Caco-2 (cell line): ENCODE data around the gene GREB1. TPM values are rescaled to one million over a fixed set of nuclear protein-coding genes. Genes with fewer than 3 reads are reported as not detected.

Experiments
- BruUV-seq: library from RNA; stranded (reverse); fragments of 400-500 nt; replicated peaks from 2 replicates; lab custom pipeline; 2021; lab: Mats Ljungman, UMichigan
- CTCF ChIA-PET: fragments of 300-600 bp; sonication (Branson Sonifier 250); formaldehyde crosslinking; loops from one replicate; lab custom pipeline; 2022; ENCODE audit warnings: antibody characterized with exemption; lab: Charles Lee
- POLR2A ChIA-PET: fragments of 300-600 bp; sonication (Branson Sonifier 250); formaldehyde crosslinking; loops from one replicate; lab custom pipeline; 2022; ENCODE audit warnings: antibody characterized with exemption; lab: Charles Lee
- DNase-seq, 2 experiments: peaks; one replicate each; pipeline versions ENCODE4 v3.0.0 to v3.0.0-alpha.2; 2020 to 2022
- H3K27me3 ChIP-seq: replicated peaks from 2 replicates; pipeline ENCODE4 v1.6.0; 2011; ENCODE audit warnings: low read length; ENCODE audit not compliant: control insufficient read depth, insufficient read depth
- H3K36me3 ChIP-seq: 2 replicates; pipeline ENCODE4 v1.5.1; 2011; ENCODE audit warnings: low read length; ENCODE audit not compliant: control insufficient read depth, insufficient read depth
- H3K4me1 ChIP-seq: fragments of 250-450 bp; sonication (Bioruptor Pico); 2 replicates; pipeline ENCODE4 v1.5.1; 2020; ENCODE audit warnings: mild to moderate bottlenecking
- H3K4me3 ChIP-seq: 2 replicates; pipeline ENCODE4 v1.5.1; 2011; ENCODE audit warnings: low read depth, mild to moderate bottlenecking, control low read depth, low read length
- H3K9me3 ChIP-seq: fragments of 250-450 bp; sonication (Bioruptor Pico); 2 replicates; pipeline ENCODE4 v1.5.1; 2020; ENCODE audit warnings: mild to moderate bottlenecking, moderate library complexity
- H3K27ac Mint-ChIP-seq: one replicate; pipeline ENCODE4 v1.8.0; 2022; ENCODE audit warnings: mixed read lengths; ENCODE audit not compliant: unreplicated experiment
- H3K27me3 Mint-ChIP-seq: one replicate; pipeline ENCODE4 v1.8.0; 2022; ENCODE audit warnings: mixed read lengths; ENCODE audit not compliant: insufficient read depth, unreplicated experiment
- H3K36me3 Mint-ChIP-seq: one replicate; pipeline ENCODE4 v1.8.0; 2022; ENCODE audit warnings: mild to moderate bottlenecking, mixed read lengths; ENCODE audit not compliant: insufficient read depth, unreplicated experiment
- H3K4me1 Mint-ChIP-seq: one replicate; pipeline ENCODE4 v1.8.0; 2022; ENCODE audit warnings: low read depth, mixed read lengths; ENCODE audit not compliant: unreplicated experiment
- H3K4me3 Mint-ChIP-seq: one replicate; pipeline ENCODE4 v1.8.0; 2022; ENCODE audit warnings: mild to moderate bottlenecking, moderate library complexity, mixed read lengths; ENCODE audit not compliant: unreplicated experiment
- H3K9me3 Mint-ChIP-seq: one replicate; pipeline ENCODE4 v1.8.0; 2022; ENCODE audit warnings: mixed read lengths; ENCODE audit not compliant: unreplicated experiment
- intact Hi-C: fragments of 100-400 bp; cut with micrococcal nuclease; formaldehyde crosslinking; loops from one replicate; pipeline ENCODE4 v1.10.0; 2022; ENCODE audit not compliant: unreplicated experiment
- total RNA-seq: library from RNA; stranded (reverse); gene quantifications from 2 replicates; pipeline ENCODE4 v1.2.3, GENCODE V29; 2022
- TF ChIP-seq, protein P1 (sequence below), 2 experiments: fragments of 200-600 bp in 1 of 2; IDR thresholded peaks; 1 replicate in 1 of 2; 2 replicates in 1 of 2; pipeline versions ENCODE4 v1.5.1 to v1.8.0; 2011 to 2022; ENCODE audit warnings: antibody characterized with exemption in 1 of 2, control low read depth in 1 of 2, inconsistent platforms in 1 of 2, low read depth in 1 of 2, low read length in 1 of 2, mild to moderate bottlenecking in 1 of 2, moderate library complexity in 1 of 2; ENCODE audit not compliant: insufficient read depth in 1 of 2, severe bottlenecking in 1 of 2, unreplicated experiment in 1 of 2

The GREB1 gene
- total RNA-seq, 1 experiment from 2014 or later = 2.4 TPM

DNA sequence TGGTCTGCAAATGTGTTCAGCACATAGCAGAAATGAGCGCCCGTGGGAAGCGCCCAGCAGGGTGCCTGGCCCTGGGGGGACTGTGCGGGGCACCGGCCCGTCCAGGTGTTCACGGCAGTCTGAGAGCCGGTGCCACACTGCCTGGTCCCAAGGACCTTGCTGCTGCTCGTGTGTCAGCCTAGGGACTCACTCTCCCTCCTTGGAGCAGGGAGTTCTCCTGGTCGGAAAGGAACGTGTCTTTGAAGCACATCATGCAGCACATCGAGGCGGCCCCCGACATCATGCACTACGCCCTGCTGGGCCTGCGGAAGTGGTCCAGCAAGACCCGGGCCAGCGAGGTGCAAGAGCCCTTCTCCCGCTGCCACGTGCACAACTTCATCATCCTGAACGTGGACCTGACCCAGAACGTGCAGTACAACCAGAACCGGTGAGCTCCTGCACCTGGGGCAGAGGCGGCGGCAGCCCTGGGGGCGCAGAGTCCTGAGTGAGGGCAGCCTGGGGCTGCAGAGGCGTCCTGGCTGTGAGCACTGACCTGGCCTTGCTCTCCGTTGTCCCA, 100.2 kb downstream of the GREB1 start:
- no TSS peak for BruUV-seq
- H3K4me3 Mint-ChIP-seq = no peak overlapping the region
- ChIA-PET POLR2A (no interaction called here), CTCF (no interaction called here)
- Histone ChIP-seq H3K4me3 (no peak overlapping the region), H3K4me1 (no peaks in the 10 kb centered on the region), H3K27me3 (no peaks in the 10 kb centered on the region; the same call in 1 of the 2 replicates), H3K9me3 (no peaks in the 10 kb centered on the region), H3K36me3 (no peaks in the 10 kb centered on the region)
- H3K27ac Mint-ChIP-seq = no peak overlapping the region
- no peaks in the 10 kb centered on the region for H3K9me3 Mint-ChIP-seq
- peaks cover 5% of the 10 kb centered on the region for H3K27me3 Mint-ChIP-seq
- TF ChIP-seq, protein P1, sequence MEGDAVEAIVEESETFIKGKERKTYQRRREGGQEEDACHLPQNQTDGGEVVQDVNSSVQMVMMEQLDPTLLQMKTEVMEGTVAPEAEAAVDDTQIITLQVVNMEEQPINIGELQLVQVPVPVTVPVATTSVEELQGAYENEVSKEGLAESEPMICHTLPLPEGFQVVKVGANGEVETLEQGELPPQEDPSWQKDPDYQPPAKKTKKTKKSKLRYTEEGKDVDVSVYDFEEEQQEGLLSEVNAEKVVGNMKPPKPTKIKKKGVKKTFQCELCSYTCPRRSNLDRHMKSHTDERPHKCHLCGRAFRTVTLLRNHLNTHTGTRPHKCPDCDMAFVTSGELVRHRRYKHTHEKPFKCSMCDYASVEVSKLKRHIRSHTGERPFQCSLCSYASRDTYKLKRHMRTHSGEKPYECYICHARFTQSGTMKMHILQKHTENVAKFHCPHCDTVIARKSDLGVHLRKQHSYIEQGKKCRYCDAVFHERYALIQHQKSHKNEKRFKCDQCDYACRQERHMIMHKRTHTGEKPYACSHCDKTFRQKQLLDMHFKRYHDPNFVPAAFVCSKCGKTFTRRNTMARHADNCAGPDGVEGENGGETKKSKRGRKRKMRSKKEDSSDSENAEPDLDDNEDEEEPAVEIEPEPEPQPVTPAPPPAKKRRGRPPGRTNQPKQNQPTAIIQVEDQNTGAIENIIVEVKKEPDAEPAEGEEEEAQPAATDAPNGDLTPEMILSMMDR (IDR thresholded peaks at IDR 0.05; ENCODE audit: insufficient read depth in 1 of 2, low read depth in 1 of 2, low read length in 1 of 2, severe bottlenecking in 1 of 2, unreplicated experiment in 1 of 2) = no peak
- H3K36me3 Mint-ChIP-seq = peaks cover 5% of the 10 kb centered on the region
- no peak for DNase-seq
- H3K4me1 Mint-ChIP-seq = no peaks in the 10 kb centered on the region
- intact Hi-C loops = no loop called here

DNA sequence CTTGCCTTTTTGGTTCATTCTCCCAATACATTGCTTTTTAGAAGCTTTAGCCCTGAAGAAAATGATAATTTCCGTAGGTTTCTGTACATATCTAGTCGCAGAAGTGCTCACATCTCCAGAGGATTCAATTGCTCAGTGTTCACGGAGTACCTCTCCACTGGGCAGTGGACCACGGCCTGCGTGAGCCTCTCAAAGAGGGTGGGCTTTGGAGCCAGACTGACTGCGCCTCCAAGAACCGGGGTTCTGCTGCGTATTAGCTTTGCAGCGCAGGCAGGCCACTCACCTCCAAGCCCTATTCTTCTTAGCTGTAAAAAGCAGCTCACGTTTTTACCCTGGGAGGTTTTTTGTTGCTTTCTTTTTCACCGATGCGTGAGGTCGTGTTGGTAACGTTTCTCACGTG, 100.7 kb downstream of the GREB1 start:
- H3K4me1 Mint-ChIP-seq = no peaks in the 10 kb centered on the region
- H3K27me3 Mint-ChIP-seq = peaks cover 5% of the 10 kb centered on the region
- H3K4me3 Mint-ChIP-seq = no peak overlapping the region
- no peaks in the 10 kb centered on the region; the same call in 1 of the 2 replicates for H3K27me3 ChIP-seq
- DNase-seq = no peak
- intact Hi-C loops = no loop called here
- TF ChIP-seq, protein P1 (IDR thresholded peaks at IDR 0.05; ENCODE audit: insufficient read depth in 1 of 2, low read depth in 1 of 2, low read length in 1 of 2, severe bottlenecking in 1 of 2, unreplicated experiment in 1 of 2) = no peak
- ChIA-PET POLR2A (no interaction called here), CTCF (no interaction called here)
- H3K4me3 ChIP-seq = no peak overlapping the region
- H3K36me3 Mint-ChIP-seq = peaks cover 5% of the 10 kb centered on the region
- H3K9me3 Mint-ChIP-seq = no peaks in the 10 kb centered on the region
- no peaks in the 10 kb centered on the region for H3K4me1 ChIP-seq
- no peaks in the 10 kb centered on the region for H3K9me3 ChIP-seq
- no peak overlapping the region for H3K27ac Mint-ChIP-seq
- H3K36me3 ChIP-seq = no peaks in the 10 kb centered on the region
- BruUV-seq = no TSS peak

DNA sequence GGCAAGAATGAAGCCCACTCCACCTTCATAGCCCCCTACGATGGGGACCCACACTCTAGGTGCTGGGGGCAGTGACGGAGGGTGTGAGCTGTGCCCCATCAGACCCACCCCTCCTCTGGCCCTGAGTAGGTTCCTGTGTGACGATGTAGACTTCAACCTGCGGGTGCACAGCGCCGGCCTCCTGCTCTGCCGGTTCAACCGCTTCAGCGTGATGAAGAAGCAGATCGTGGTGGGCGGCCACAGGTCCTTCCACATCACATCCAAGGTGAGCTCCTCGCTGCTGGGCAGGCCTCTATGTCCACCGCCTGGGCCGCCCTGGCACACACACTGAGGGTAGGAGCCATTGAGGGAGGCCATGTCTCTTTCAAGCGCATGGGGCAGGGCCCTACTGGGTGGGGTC, 101.3 kb downstream of the GREB1 start:
- intact Hi-C loops = no loop called here
- no peak for DNase-seq
- TF ChIP-seq, protein P1 (IDR thresholded peaks at IDR 0.05; ENCODE audit: insufficient read depth in 1 of 2, low read depth in 1 of 2, low read length in 1 of 2, severe bottlenecking in 1 of 2, unreplicated experiment in 1 of 2) = no peak
- BruUV-seq = no TSS peak
- Mint-ChIP-seq H3K4me1 (no peaks in the 10 kb centered on the region), H3K27me3 (peaks cover 9% of the 10 kb centered on the region), H3K9me3 (no peaks in the 10 kb centered on the region), H3K36me3 (peaks cover 5% of the 10 kb centered on the region), H3K27ac (no peak overlapping the region), H3K4me3 (no peak overlapping the region)
- no peaks in the 10 kb centered on the region for H3K4me1 ChIP-seq
- ChIA-PET CTCF (no interaction called here), POLR2A (no interaction called here)
- H3K27me3 ChIP-seq = no peaks in the 10 kb centered on the region; the same call in none of the 2 replicates
- no peaks in the 10 kb centered on the region for H3K9me3 ChIP-seq
- no peak overlapping the region for H3K4me3 ChIP-seq
- no peaks in the 10 kb centered on the region for H3K36me3 ChIP-seq
